Common myeloid progenitor, CD34-positive (primary cell): Measurements from ENCODE around the gene EPHB1.
"Not testable (repeated sequence)": the region's sequence is repeated elsewhere in the genome, so short reads cannot be mapped to it uniquely, and the experiment has no call there.

ENCODE experiments used
- CTCF ChIA-PET: fragments of 350-600 bp; sonication (Branson Sonifier 250); formaldehyde crosslinking; loops from one replicate; lab custom pipeline; 2021; ENCODE audit warnings: antibody characterized with exemption; lab: Charles Lee
- POLR2A ChIA-PET: fragments of 350-600 bp; sonication (Branson Sonifier 250); formaldehyde crosslinking; loops from one replicate; lab custom pipeline; 2021; ENCODE audit warnings: antibody characterized with exemption; lab: Charles Lee
- DNase-seq, 3 donors: peaks; one replicate each; pipeline versions ENCODE4 v3.0.0 to v3.0.0-alpha.2; 2013
- H3K27ac ChIP-seq, 2 experiments: 1 replicate in 1 of 2; 2 replicates in 1 of 2; pipeline ENCODE4 v1.7.0; 2013; ENCODE audit warnings: inconsistent platforms in 2 of 2, low read length in 2 of 2, mild to moderate bottlenecking in 2 of 2, low read depth in 1 of 2, moderate library complexity in 1 of 2; ENCODE audit not compliant: severe bottlenecking in 2 of 2, insufficient read depth in 1 of 2, poor library complexity in 1 of 2
- H3K27me3 ChIP-seq, 5 experiments: replicated peaks in 2 of 5; 1 replicate in 3 of 5; 2 replicates in 2 of 5; pipeline versions ENCODE4 v1.6.1 to v1.7.0; 2013; ENCODE audit warnings: low read length in 4 of 5, mild to moderate bottlenecking in 2 of 5, moderate library complexity in 2 of 5, inconsistent platforms in 1 of 5; ENCODE audit not compliant: insufficient read depth in 5 of 5, control insufficient read depth in 4 of 5
- H3K36me3 ChIP-seq, 4 experiments: 1 replicate in 2 of 4; 2 replicates in 2 of 4; pipeline versions ENCODE4 v1.6.1 to v1.7.0; 2013; ENCODE audit warnings: low read length in 3 of 4, control low read depth in 1 of 4, mild to moderate bottlenecking in 1 of 4; ENCODE audit not compliant: control insufficient read depth in 4 of 4, insufficient read depth in 4 of 4
- H3K4me1 ChIP-seq, 4 experiments: 1 replicate in 3 of 4; 2 replicates in 1 of 4; pipeline versions ENCODE4 v1.6.1 to v1.7.1; 2013; ENCODE audit warnings: low read length in 3 of 4, mild to moderate bottlenecking in 3 of 4, control low read depth in 1 of 4, inconsistent platforms in 1 of 4, moderate library complexity in 1 of 4; ENCODE audit not compliant: control insufficient read depth in 4 of 4, insufficient read depth in 4 of 4; ENCODE audit errors: control extremely low read depth in 1 of 4
- H3K4me3 ChIP-seq, 7 experiments: 1 replicate in 4 of 7; 2 replicates in 3 of 7; pipeline versions ENCODE4 v1.5.1 to v1.7.0; 2013; ENCODE audit warnings: mild to moderate bottlenecking in 7 of 7, low read length in 6 of 7, moderate library complexity in 6 of 7, inconsistent platforms in 2 of 7, low read depth in 2 of 7, control low read depth in 1 of 7; ENCODE audit not compliant: insufficient read depth in 4 of 7, control insufficient read depth in 1 of 7; ENCODE audit errors: extremely low read depth in 1 of 7
- H3K9me3 ChIP-seq, 5 experiments: 1 replicate in 4 of 5; 2 replicates in 1 of 5; pipeline versions ENCODE4 v1.6.1 to v1.7.1; 2013; ENCODE audit warnings: low read length in 4 of 5, mild to moderate bottlenecking in 2 of 5, inconsistent platforms in 1 of 5, low read depth in 1 of 5, moderate library complexity in 1 of 5; ENCODE audit not compliant: control insufficient read depth in 4 of 5, insufficient read depth in 2 of 5; ENCODE audit errors: control extremely low read depth in 1 of 5
- WGBS: methylation state at CpG from one replicate; pipeline ENCODE4 v1.1.5; 2013; ENCODE audit not compliant: insufficient coverage; 5-methylcytosine and 5-hydroxymethylcytosine counted together

EPHB1 gene

GRCh38 chr3:134993011-134993410, 198.0 kb downstream of the EPHB1 start:
- no peaks in the 10 kb centered on the region for H3K4me1 ChIP-seq
- H3K27me3 ChIP-seq, result no peaks in the 10 kb centered on the region
- ChIA-PET CTCF (interaction anchor here (1.3 kb wide), 1 partner anchor 41 kb away, joined by 3 read pairs; no protein-coding TSS in a partner anchor), POLR2A (interaction anchor here (0.5 kb wide), 1 partner anchor 1006 kb away, joined by 3 read pairs; no protein-coding TSS in a partner anchor)
- WGBS, result 100% methylated on average over 1 of the region's 1 CpG
- H3K27ac ChIP-seq, result no peak overlapping the region
- H3K9me3 ChIP-seq, result no peaks in the 10 kb centered on the region
- DNase-seq, result no peak
- no peak overlapping the region for H3K4me3 ChIP-seq
- H3K36me3 ChIP-seq, result no peaks in the 10 kb centered on the region

GRCh38 chr3:134998158-134998557, 203.1 kb downstream of the EPHB1 start:
- H3K4me3 ChIP-seq, result no peak overlapping the region
- ChIA-PET POLR2A (no interaction called here), CTCF (no interaction called here)
- no peak overlapping the region for H3K27ac ChIP-seq
- H3K4me1 ChIP-seq, result no peaks in the 10 kb centered on the region
- no peaks in the 10 kb centered on the region for H3K36me3 ChIP-seq
- DNase-seq, result no peak
- peaks cover 0 to 3% (median 0%) of the 10 kb centered on the region in 5 experiments for H3K27me3 ChIP-seq
- H3K9me3 ChIP-seq, result no peaks in the 10 kb centered on the region

GRCh38 chr3:134998855-134999254, 203.8 kb downstream of the EPHB1 start:
- H3K27ac ChIP-seq, result no peak overlapping the region
- no peaks in the 10 kb centered on the region for H3K9me3 ChIP-seq
- ChIA-PET CTCF (no interaction called here), POLR2A (no interaction called here)
- H3K4me3 ChIP-seq, result no peak overlapping the region
- H3K4me1 ChIP-seq, result no peaks in the 10 kb centered on the region
- WGBS, result 61% methylated on average over 3 of the region's 3 CpGs
- H3K36me3 ChIP-seq, result no peaks in the 10 kb centered on the region
- DNase-seq, result no peak
- H3K27me3 ChIP-seq, result peaks cover 0 to 3% (median 0%) of the 10 kb centered on the region in 5 experiments

GRCh38 chr3:135000465-135000864, 205.4 kb downstream of the EPHB1 start:
- H3K27me3 ChIP-seq, result peaks cover 0 to 3% (median 0%) of the 10 kb centered on the region in 5 experiments
- no peaks in the 10 kb centered on the region for H3K9me3 ChIP-seq
- H3K4me3 ChIP-seq, result no peak overlapping the region
- no peaks in the 10 kb centered on the region for H3K4me1 ChIP-seq
- ChIA-PET POLR2A (no interaction called here), CTCF (no interaction called here)
- WGBS, result 67% methylated on average over 1 of the region's 4 CpGs
- H3K36me3 ChIP-seq, result no peaks in the 10 kb centered on the region
- no peak for DNase-seq
- H3K27ac ChIP-seq, result no peak overlapping the region

GRCh38 chr3:135005616-135006015, 210.6 kb downstream of the EPHB1 start:
- H3K36me3 ChIP-seq, H3K9me3 ChIP-seq, CTCF ChIA-PET, H3K4me3 ChIP-seq, H3K4me1 ChIP-seq, POLR2A ChIA-PET, H3K27ac ChIP-seq, DNase-seq, H3K27me3 ChIP-seq: not testable (repeated sequence)
- 100% methylated on average over 7 of the region's 19 CpGs for WGBS

- Histone ChIP-seq H3K9me3 (peaks cover 0 to 3% (median 0%) of the 10 kb centered on the region in 5 experiments), H3K4me1 (no peaks in the 10 kb centered on the region), H3K27ac (no peak overlapping the region), H3K36me3 (no peaks in the 10 kb centered on the region), H3K4me3 (no peak overlapping the region), H3K27me3 (no peaks in the 10 kb centered on the region)
- ChIA-PET POLR2A (no interaction called here), CTCF (no interaction called here)
- no peak for DNase-seq
- 91% methylated on average over 7 of the region's 7 CpGs for WGBS
These were observed 212.5 kb downstream of the EPHB1 start for GRCh38 chr3:135007607-135008006.

- no peaks in the 10 kb centered on the region for H3K27me3 ChIP-seq
- POLR2A ChIA-PET, result no interaction called here
- H3K4me3 ChIP-seq, result no peak overlapping the region
- peaks cover 0 to 3% (median 0%) of the 10 kb centered on the region in 5 experiments for H3K9me3 ChIP-seq
- DNase-seq, result no peak
- no peaks in the 10 kb centered on the region for H3K4me1 ChIP-seq
- WGBS, result 92% methylated on average over 2 of the region's 2 CpGs
- CTCF ChIA-PET, result no interaction called here
- no peak overlapping the region for H3K27ac ChIP-seq
- H3K36me3 ChIP-seq, result no peaks in the 10 kb centered on the region
These were observed 213.3 kb downstream of the EPHB1 start for GRCh38 chr3:135008326-135008725.
